Tibial nerve (tissue), 3 donors: ENCODE measurements around the gene DNAH3.

ENCODE experiments used
- CTCF ChIP-seq, 5 experiments: fragments of 200-600 bp in 3 of 5; fragments of 450-650 bp in 2 of 5; sonication (generic) in 3 of 5; IDR thresholded peaks; one replicate each; pipeline ENCODE4 v1.5.1; 2016 to 2019; ENCODE audit warnings: antibody characterized with exemption in 5 of 5, mild to moderate bottlenecking in 3 of 5, moderate library complexity in 2 of 5
- POLR2A ChIP-seq, 2 donors: fragments of 450-650 bp; IDR thresholded peaks; one replicate each; pipeline ENCODE4 v1.6.1; 2017; ENCODE audit warnings: antibody characterized with exemption in 2 of 2, mild to moderate bottlenecking in 2 of 2, moderate library complexity in 2 of 2

GRCh38 chr16:20984019-20984418 is 166.6 kb downstream of the DNAH3 start:
- TF ChIP-seq CTCF (IDR thresholded peaks at IDR 0.05) (no peak), POLR2A (IDR thresholded peaks at IDR 0.05) (no peak)
